H9 (cell line): ENCODE results near the gene DUSP10. TPM values are rescaled to one million over a fixed set of nuclear protein-coding genes. Genes with fewer than 3 reads are reported as not detected.

Experiments
- DNase-seq: peaks from one replicate; pipeline ENCODE4 v3.0.0-alpha.2; 2017
- H2AFZ ChIP-seq: one replicate; pipeline ENCODE4 v1.6.1; 2013; ENCODE audit warnings: mild to moderate bottlenecking, low read length, control low read depth, moderate library complexity
- H2AK5ac ChIP-seq: 2 replicates; pipeline ENCODE4 v1.6.1; 2013; ENCODE audit warnings: low read length, control low read depth, mixed read lengths; ENCODE audit not compliant: insufficient read length
- H2BK120ac ChIP-seq: one replicate; pipeline ENCODE4 v1.6.1; 2013; ENCODE audit warnings: low read depth, mild to moderate bottlenecking, low read length, control low read depth, inconsistent platforms; ENCODE audit not compliant: poor library complexity, severe bottlenecking
- H2BK12ac ChIP-seq: 2 replicates; pipeline ENCODE4 v1.6.1; 2013; ENCODE audit warnings: low read length, control low read depth, mixed read lengths, low read depth; ENCODE audit not compliant: insufficient read length
- H2BK15ac ChIP-seq: 2 replicates; pipeline ENCODE4 v1.6.1; 2013; ENCODE audit warnings: low read depth, low read length, control low read depth
- H2BK20ac ChIP-seq: one replicate; pipeline ENCODE4 v1.6.1; 2013; ENCODE audit warnings: low read depth, mild to moderate bottlenecking, low read length, control low read depth, inconsistent platforms; ENCODE audit not compliant: poor library complexity, severe bottlenecking
- H2BK5ac ChIP-seq: 2 replicates; pipeline ENCODE4 v1.6.1; 2013; ENCODE audit warnings: low read length, control low read depth, mixed read lengths; ENCODE audit not compliant: insufficient read length
- H3K14ac ChIP-seq: 2 replicates; pipeline ENCODE4 v1.6.1; 2013; ENCODE audit warnings: low read length, control low read depth; ENCODE audit not compliant: insufficient read depth
- H3K18ac ChIP-seq: 2 replicates; pipeline ENCODE4 v1.6.1; 2013; ENCODE audit warnings: low read depth, mild to moderate bottlenecking, mixed read lengths, low read length, control low read depth; ENCODE audit not compliant: insufficient read length
- H3K23ac ChIP-seq: 2 replicates; pipeline ENCODE4 v1.6.1; 2013; ENCODE audit warnings: low read length, control low read depth, mixed read lengths, low read depth; ENCODE audit not compliant: insufficient read length
- H3K23me2 ChIP-seq: 2 replicates; pipeline ENCODE4 v1.6.1; 2013; ENCODE audit warnings: low read depth, mild to moderate bottlenecking, mixed read lengths, low read length, control low read depth; ENCODE audit not compliant: insufficient read length, poor library complexity, severe bottlenecking
- H3K27ac ChIP-seq: 2 replicates; pipeline ENCODE4 v1.5.1; 2013; ENCODE audit warnings: low read length, control low read depth, mixed read lengths, low read depth; ENCODE audit not compliant: insufficient read length
- H3K27me3 ChIP-seq: 2 replicates; pipeline ENCODE4 v1.6.1; 2013; ENCODE audit warnings: low read length, control low read depth, inconsistent platforms; ENCODE audit not compliant: insufficient read depth
- H3K4ac ChIP-seq: 2 replicates; pipeline ENCODE4 v1.6.1; 2013; ENCODE audit warnings: low read depth, mild to moderate bottlenecking, control low read depth, inconsistent platforms, low read length, moderate library complexity
- H3K4me1 ChIP-seq: 2 replicates; pipeline ENCODE4 v1.6.1; 2013; ENCODE audit warnings: low read length, control low read depth, inconsistent platforms; ENCODE audit not compliant: insufficient read depth
- H3K4me2 ChIP-seq: 2 replicates; pipeline ENCODE4 v1.6.1; 2013; ENCODE audit warnings: low read length, control low read depth, mixed read lengths; ENCODE audit not compliant: insufficient read length, insufficient read depth
- H3K56ac ChIP-seq: 2 replicates; pipeline ENCODE4 v1.6.1; 2013; ENCODE audit warnings: low read depth, mild to moderate bottlenecking, mixed read lengths, low read length, control low read depth; ENCODE audit not compliant: insufficient read length
- H3K79me1 ChIP-seq: 2 replicates; pipeline ENCODE4 v1.6.1; 2013; ENCODE audit warnings: low read depth, mild to moderate bottlenecking, moderate library complexity, low read length, control low read depth, inconsistent platforms; ENCODE audit not compliant: insufficient read depth, poor library complexity, severe bottlenecking
- H3K79me2 ChIP-seq: 2 replicates; pipeline ENCODE4 v1.6.1; 2013; ENCODE audit warnings: low read length, control low read depth, inconsistent platforms; ENCODE audit not compliant: insufficient read depth
- H3K9ac ChIP-seq: 2 replicates; pipeline ENCODE4 v1.6.1; 2013; ENCODE audit warnings: low read length, control low read depth, mixed read lengths; ENCODE audit not compliant: insufficient read length; ENCODE audit errors: extremely low read depth
- H3K9me3 ChIP-seq: one replicate; pipeline ENCODE4 v1.6.1; 2013; ENCODE audit warnings: low read depth, low read length, inconsistent platforms; ENCODE audit not compliant: control insufficient read depth
- H3T11ph ChIP-seq: one replicate; pipeline ENCODE4 v1.6.1; 2013; ENCODE audit warnings: mild to moderate bottlenecking, low read length, control low read depth, inconsistent platforms
- H4K20me1 ChIP-seq: one replicate; pipeline ENCODE4 v1.6.1; 2013; ENCODE audit not compliant: control insufficient read depth, insufficient read length, insufficient read depth
- H4K5ac ChIP-seq: 2 replicates; pipeline ENCODE4 v1.6.1; 2013; ENCODE audit warnings: low read depth, mild to moderate bottlenecking, mixed read lengths, low read length, control low read depth; ENCODE audit not compliant: insufficient read length
- H4K8ac ChIP-seq: replicated peaks from 2 replicates; pipeline ENCODE4 v1.6.1; 2013; ENCODE audit warnings: low read length, control low read depth, mixed read lengths, low read depth; ENCODE audit not compliant: insufficient read length
- H4K91ac ChIP-seq: 2 replicates; pipeline ENCODE4 v1.6.1; 2013; ENCODE audit warnings: low read depth, mild to moderate bottlenecking, moderate library complexity, mixed read lengths, low read length, control low read depth; ENCODE audit not compliant: insufficient read length
- H3K27ac Mint-ChIP-seq, 3 experiments: 2 replicates in 2 of 3; 3 replicates in 1 of 3; pipeline ENCODE4 v1.8.0; 2020 to 2021; ENCODE audit warnings: mixed read lengths in 3 of 3, mild to moderate bottlenecking in 1 of 3, moderate library complexity in 1 of 3
- H3K27me3 Mint-ChIP-seq: 2 replicates; pipeline ENCODE4 v1.8.0; 2021; ENCODE audit warnings: low read depth, mild to moderate bottlenecking, moderate library complexity, mixed read lengths
- H3K36me3 Mint-ChIP-seq, 3 experiments: 2 replicates in 2 of 3; 3 replicates in 1 of 3; pipeline ENCODE4 v1.8.0; 2020 to 2021; ENCODE audit warnings: low read depth in 3 of 3, mixed read lengths in 3 of 3; ENCODE audit not compliant: insufficient read depth in 1 of 3
- H3K4me1 Mint-ChIP-seq, 2 experiments: 2 replicates each; pipeline ENCODE4 v1.8.0; 2020; ENCODE audit warnings: mixed read lengths in 2 of 2
- H3K4me3 Mint-ChIP-seq, 2 experiments: 2 replicates in 1 of 2; 3 replicates in 1 of 2; pipeline ENCODE4 v1.8.0; 2020 to 2021; ENCODE audit warnings: mild to moderate bottlenecking in 2 of 2, mixed read lengths in 2 of 2, moderate library complexity in 1 of 2
- H3K9me3 Mint-ChIP-seq, 2 experiments: 2 replicates in 1 of 2; 3 replicates in 1 of 2; pipeline ENCODE4 v1.8.0; 2020; ENCODE audit warnings: mild to moderate bottlenecking in 2 of 2, mixed read lengths in 2 of 2, moderate library complexity in 1 of 2
- CTCF ChIP-seq: fragments of 200-600 bp; sonication (generic); conservative IDR thresholded peaks from 3 replicates; pipeline ENCODE4 v1.8.0; 2021; ENCODE audit warnings: antibody characterized with exemption, mild to moderate bottlenecking
- WGBS: extraction: QIAGEN DNeasy Blood & Tissue Kit; methylation state at CpG from one replicate; pipeline ENCODE4 v1.1.7; 2013; ENCODE audit warnings: missing lambda C conversion rate, low lambda C conversion rate, mixed read lengths; ENCODE audit not compliant: insufficient read length; ENCODE audit errors: extremely low coverage; 5-methylcytosine and 5-hydroxymethylcytosine counted together
- total RNA-seq: library from RNA; stranded (reverse); gene quantifications from 2 replicates; pipeline ENCODE4 v1.2.1, GENCODE V29; 2021

Gene DUSP10
- total RNA-seq, 1 experiment from 2014 or later: 2.0 TPM

DNA sequence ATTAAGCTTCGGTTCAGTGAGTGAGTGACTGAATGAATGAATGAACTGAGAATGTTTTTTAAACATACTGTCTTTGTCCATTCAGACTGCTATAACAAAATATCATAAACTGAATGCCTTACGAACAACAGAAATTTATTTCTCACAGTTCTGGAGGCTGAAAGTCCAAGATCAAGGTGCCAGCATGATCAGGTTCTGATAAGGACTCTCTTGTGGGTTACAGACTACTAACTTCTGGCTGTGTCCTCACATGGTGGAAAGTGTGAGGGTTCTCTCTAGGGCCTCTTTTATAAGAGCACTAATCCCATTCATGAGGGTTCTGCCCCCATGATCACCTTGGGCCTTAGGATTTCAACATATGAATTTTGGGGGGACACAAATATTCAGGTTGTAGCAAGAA, 7.1 kb upstream of the DUSP10 start:
- WGBS: no CpG with 5 or more reads among the region's 2 CpGs
- H4K20me1 ChIP-seq: no peaks in the 10 kb centered on the region
- no peak overlapping the region for H3K23ac ChIP-seq
- DNase-seq: no peak
- no peaks in the 10 kb centered on the region; a peak in 1 of 7 replicates for H3K36me3 Mint-ChIP-seq
- H2BK5ac ChIP-seq: no peak overlapping the region
- peaks cover 0 to 2% of the 10 kb centered on the region in 2 experiments; a peak in 1 of 5 replicates for H3K9me3 Mint-ChIP-seq
- no peaks in the 10 kb centered on the region for H3K79me1 ChIP-seq
- no peak overlapping the region for H3K27ac Mint-ChIP-seq
- H3K4me2 ChIP-seq: no peak overlapping the region
- no peak overlapping the region for H2BK120ac ChIP-seq
- no peak overlapping the region for H4K91ac ChIP-seq
- H2BK20ac ChIP-seq: no peak overlapping the region
- no peak overlapping the region for H3K18ac ChIP-seq
- H3K4me1 Mint-ChIP-seq: peaks cover 8 to 11% of the 10 kb centered on the region in 2 experiments
- peaks cover 3% of the 10 kb centered on the region; the same call in 1 of the 2 replicates for H3K27me3 Mint-ChIP-seq
- no peaks in the 10 kb centered on the region; the same call in 1 of the 2 replicates for H3K4me1 ChIP-seq
- no peak overlapping the region for H3K4ac ChIP-seq
- no peak overlapping the region for H3K9ac ChIP-seq
- H3K9me3 ChIP-seq: no peaks in the 10 kb centered on the region
- H3T11ph ChIP-seq: no peak overlapping the region
- H3K56ac ChIP-seq: no peak overlapping the region
- no peak overlapping the region for H2AFZ ChIP-seq
- H3K27me3 ChIP-seq: no peaks in the 10 kb centered on the region
- no peak overlapping the region for H2BK12ac ChIP-seq
- no peak overlapping the region for H3K27ac ChIP-seq
- H3K4me3 Mint-ChIP-seq: no peak overlapping the region
- H3K79me2 ChIP-seq: no peaks in the 10 kb centered on the region
- H2AK5ac ChIP-seq: no peak overlapping the region
- TF ChIP-seq CTCF: no peak
- no peak overlapping the region for H3K14ac ChIP-seq
- H3K23me2 ChIP-seq: no peaks in the 10 kb centered on the region
- no peak overlapping the region for H2BK15ac ChIP-seq
- no peak overlapping the region for H4K5ac ChIP-seq
- no peak overlapping the region for H4K8ac ChIP-seq
